Kidney (tissue), 14 donors: Measurements from ENCODE around the gene INO80D. TPM values are rescaled to one million over a fixed set of nuclear protein-coding genes. Genes with fewer than 3 reads are reported as not detected.

Source experiments
- DNase-seq, 5 donors: peaks; one replicate each; pipeline ENCODE4 v3.0.0-alpha.2; 2013 to 2020
- FAIRE-seq: peaks from 2 replicates; lab custom pipeline; 2012; peaks lifted over from hg19 to GRCh38; lab: Jason Lieb, UNC
- H3K27ac ChIP-seq, 2 donors: one replicate each; pipeline ENCODE4 v1.7.0; 2013; ENCODE audit warnings: low read depth in 2 of 2, low read length in 2 of 2, inconsistent platforms in 1 of 2
- H3K27me3 ChIP-seq: one replicate; pipeline ENCODE4 v1.7.1; 2013; ENCODE audit warnings: low read length, inconsistent platforms; ENCODE audit not compliant: control insufficient read depth, insufficient read depth
- H3K36me3 ChIP-seq, 3 donors: one replicate each; pipeline versions ENCODE4 v1.7.0 to v1.7.1; 2013; ENCODE audit warnings: low read length in 3 of 3, control low read depth in 1 of 3, inconsistent platforms in 1 of 3; ENCODE audit not compliant: insufficient read depth in 3 of 3, control insufficient read depth in 2 of 3
- H3K4me1 ChIP-seq, 3 donors: one replicate each; pipeline versions ENCODE4 v1.7.0 to v1.7.1; 2013; ENCODE audit warnings: low read length in 3 of 3, inconsistent platforms in 1 of 3, low read depth in 1 of 3; ENCODE audit not compliant: control insufficient read depth in 2 of 3, insufficient read depth in 2 of 3
- H3K4me3 ChIP-seq, 3 donors: one replicate each; pipeline versions ENCODE4 v1.7.0 to v1.8.1; 2013; ENCODE audit warnings: low read length in 3 of 3, control low read depth in 1 of 3, inconsistent platforms in 1 of 3
- H3K9ac ChIP-seq, 3 donors: one replicate each; pipeline versions ENCODE4 v1.7.0 to v1.7.1; 2013; ENCODE audit warnings: low read length in 3 of 3, control low read depth in 1 of 3, inconsistent platforms in 1 of 3
- H3K9me3 ChIP-seq, 3 donors: one replicate each; pipeline versions ENCODE4 v1.7.0 to v1.7.1; 2013; ENCODE audit warnings: low read length in 3 of 3, control low read depth in 1 of 3, inconsistent platforms in 1 of 3; ENCODE audit not compliant: control insufficient read depth in 2 of 3, insufficient read depth in 1 of 3
- CTCF ChIP-seq: IDR thresholded peaks from 3 replicates; pipeline ENCODE4 v1.5.1; 2012; ENCODE audit warnings: mild to moderate bottlenecking, moderate library complexity, borderline replicate concordance; ENCODE audit not compliant: insufficient read depth; ENCODE audit errors: extremely low read depth
- intact Hi-C: fragments of 100-400 bp; cut with DNase I; formaldehyde crosslinking; loops from one replicate; pipeline ENCODE4 v1.11.1; 2022
- polyA plus RNA-seq: library from polyadenylated mRNA; stranded (reverse); fragments of 350-450 nt; fragmentation: Illumina TruSeq; extraction: RNeasy Lipid Tissue Mini Kit (QIAGEN cat#74804); gene quantifications from one replicate; pipeline ENCODE4 v1.2.3, GENCODE V29; 2014; ENCODE audit warnings: low read depth, low replicate concordance; ENCODE audit not compliant: insufficient read depth
- total RNA-seq: library from RNA; stranded (reverse); fragmentation: NEBNext Ultra II Directional; extraction: Animal tissue kit (Norgen Biotek cat#: 25700); gene quantifications from one replicate; pipeline ENCODE4 v1.2.1, GENCODE V29; 2021
- donor health status: control.
- donor health status: control.
- donor health status: control.
- donor health status: control.
- donor health status: control.
- donor health status: DM: yes; HTN: yes; CAD: no.
- donor health status: Normal renal cell carcinoma (clear cell type).

The INO80D gene
- total and polyA plus RNA-seq, 2 donors from 2014 or later = 1.7 to 29.9 TPM

- Histone ChIP-seq H3K36me3 (no peaks in the 10 kb centered on the region), H3K27ac (no peak overlapping the region), H3K4me3 (no peak overlapping the region), H3K9ac (no peak overlapping the region), H3K9me3 (no peaks in the 10 kb centered on the region), H3K27me3 (no peaks in the 10 kb centered on the region), H3K4me1 (no peaks in the 10 kb centered on the region)
- DNase-seq (no peak), FAIRE-seq (no peak)
- intact Hi-C loops = no loop called here
- TF ChIP-seq CTCF = no peak
These were observed 131.3 kb downstream of the INO80D start for GRCh38 chr2:205954707-205955106.

- H3K27me3 ChIP-seq = no peaks in the 10 kb centered on the region
- DNase-seq (no peak), FAIRE-seq (no peak)
- intact Hi-C loops = no loop called here
- H3K27ac ChIP-seq = no peak overlapping the region
- no peaks in the 10 kb centered on the region for H3K4me1 ChIP-seq
- TF ChIP-seq CTCF = no peak
- H3K36me3 ChIP-seq = no peaks in the 10 kb centered on the region
- no peak overlapping the region for H3K9ac ChIP-seq
- H3K4me3 ChIP-seq = no peak overlapping the region
- H3K9me3 ChIP-seq = no peaks in the 10 kb centered on the region
These were observed 133.7 kb downstream of the INO80D start for GRCh38 chr2:205952282-205952681.

- Histone ChIP-seq H3K27me3 (no peaks in the 10 kb centered on the region), H3K27ac (no peak overlapping the region), H3K4me1 (no peaks in the 10 kb centered on the region), H3K9me3 (no peaks in the 10 kb centered on the region), H3K36me3 (no peaks in the 10 kb centered on the region), H3K9ac (no peak overlapping the region), H3K4me3 (no peak overlapping the region)
- DNase-seq (no peak), FAIRE-seq (no peak)
- no peak for TF ChIP-seq CTCF
- intact Hi-C loops = no loop called here
These were observed 137.1 kb downstream of the INO80D start for GRCh38 chr2:205948883-205949282.

DNA sequence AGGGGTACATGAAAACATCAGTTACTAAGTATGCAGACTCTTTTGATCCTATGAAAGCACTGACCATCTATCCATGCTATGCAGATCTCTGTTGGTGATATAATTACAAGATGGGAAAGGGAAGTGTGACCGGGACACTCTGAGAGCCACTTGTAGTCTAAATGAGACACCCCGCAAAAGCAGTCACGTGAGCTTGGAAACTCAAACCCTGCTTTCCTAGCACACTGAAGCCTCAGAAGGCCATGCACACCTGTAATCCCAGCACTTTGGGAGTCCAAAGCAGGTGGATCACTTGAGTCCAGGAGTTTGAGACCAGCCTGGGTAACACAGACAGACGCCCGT lies 137.5 kb downstream of the INO80D start:
- intact Hi-C loops = no loop called here
- no peak overlapping the region for H3K27ac ChIP-seq
- DNase-seq = no peak
- no peak for TF ChIP-seq CTCF
- FAIRE-seq = no peak
- no peaks in the 10 kb centered on the region for H3K27me3 ChIP-seq
- no peaks in the 10 kb centered on the region for H3K36me3 ChIP-seq
- no peak overlapping the region for H3K4me3 ChIP-seq
- no peaks in the 10 kb centered on the region for H3K4me1 ChIP-seq
- H3K9me3 ChIP-seq = no peaks in the 10 kb centered on the region
- H3K9ac ChIP-seq = no peak overlapping the region
